D721Med (cell line): Measurements from ENCODE around the gene ZMIZ1.
A peak's percentile ranks its signal among the peaks of the same experiment; 100 is the strongest.

ENCODE experiments used
- DNase-seq: peaks from one replicate; pipeline ENCODE4 v3.0.0; 2011; ENCODE audit warnings: low spot score; ENCODE audit not compliant: insufficient read length
- FAIRE-seq: peaks from 2 replicates; lab custom pipeline; 2011; peaks lifted over from hg19 to GRCh38; lab: Jason Lieb, UNC
- TF ChIP-seq, protein P1 (sequence below): IDR thresholded peaks from 2 replicates; pipeline ENCODE4 v1.5.1; 2012; ENCODE audit warnings: mild to moderate bottlenecking, control low read depth; ENCODE audit not compliant: insufficient read depth; ENCODE audit errors: missing control alignments

The ZMIZ1 gene

DNA sequence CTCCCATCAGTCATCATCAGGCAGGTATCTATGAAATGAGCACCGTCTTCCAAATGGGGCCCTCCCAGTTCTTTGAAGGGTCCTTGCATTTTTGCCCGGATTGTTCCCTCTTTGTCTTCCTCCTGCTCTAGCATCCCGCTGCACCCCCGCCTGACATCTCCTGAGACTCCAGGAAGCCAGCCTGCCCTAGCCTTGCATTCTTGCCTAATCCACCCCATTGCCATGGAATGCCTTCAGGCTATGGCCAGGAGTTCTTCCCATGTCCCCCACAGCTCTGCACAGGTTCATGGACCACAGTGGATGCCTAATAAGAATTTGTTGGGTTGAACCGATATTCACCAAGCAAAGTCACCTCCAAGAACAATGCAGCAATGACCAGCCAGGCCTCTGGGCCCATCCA lies 62.1 kb downstream of the ZMIZ1 start:
- FAIRE-seq, result no peak
- TF ChIP-seq, protein P1, sequence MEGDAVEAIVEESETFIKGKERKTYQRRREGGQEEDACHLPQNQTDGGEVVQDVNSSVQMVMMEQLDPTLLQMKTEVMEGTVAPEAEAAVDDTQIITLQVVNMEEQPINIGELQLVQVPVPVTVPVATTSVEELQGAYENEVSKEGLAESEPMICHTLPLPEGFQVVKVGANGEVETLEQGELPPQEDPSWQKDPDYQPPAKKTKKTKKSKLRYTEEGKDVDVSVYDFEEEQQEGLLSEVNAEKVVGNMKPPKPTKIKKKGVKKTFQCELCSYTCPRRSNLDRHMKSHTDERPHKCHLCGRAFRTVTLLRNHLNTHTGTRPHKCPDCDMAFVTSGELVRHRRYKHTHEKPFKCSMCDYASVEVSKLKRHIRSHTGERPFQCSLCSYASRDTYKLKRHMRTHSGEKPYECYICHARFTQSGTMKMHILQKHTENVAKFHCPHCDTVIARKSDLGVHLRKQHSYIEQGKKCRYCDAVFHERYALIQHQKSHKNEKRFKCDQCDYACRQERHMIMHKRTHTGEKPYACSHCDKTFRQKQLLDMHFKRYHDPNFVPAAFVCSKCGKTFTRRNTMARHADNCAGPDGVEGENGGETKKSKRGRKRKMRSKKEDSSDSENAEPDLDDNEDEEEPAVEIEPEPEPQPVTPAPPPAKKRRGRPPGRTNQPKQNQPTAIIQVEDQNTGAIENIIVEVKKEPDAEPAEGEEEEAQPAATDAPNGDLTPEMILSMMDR, result no peak

DNA sequence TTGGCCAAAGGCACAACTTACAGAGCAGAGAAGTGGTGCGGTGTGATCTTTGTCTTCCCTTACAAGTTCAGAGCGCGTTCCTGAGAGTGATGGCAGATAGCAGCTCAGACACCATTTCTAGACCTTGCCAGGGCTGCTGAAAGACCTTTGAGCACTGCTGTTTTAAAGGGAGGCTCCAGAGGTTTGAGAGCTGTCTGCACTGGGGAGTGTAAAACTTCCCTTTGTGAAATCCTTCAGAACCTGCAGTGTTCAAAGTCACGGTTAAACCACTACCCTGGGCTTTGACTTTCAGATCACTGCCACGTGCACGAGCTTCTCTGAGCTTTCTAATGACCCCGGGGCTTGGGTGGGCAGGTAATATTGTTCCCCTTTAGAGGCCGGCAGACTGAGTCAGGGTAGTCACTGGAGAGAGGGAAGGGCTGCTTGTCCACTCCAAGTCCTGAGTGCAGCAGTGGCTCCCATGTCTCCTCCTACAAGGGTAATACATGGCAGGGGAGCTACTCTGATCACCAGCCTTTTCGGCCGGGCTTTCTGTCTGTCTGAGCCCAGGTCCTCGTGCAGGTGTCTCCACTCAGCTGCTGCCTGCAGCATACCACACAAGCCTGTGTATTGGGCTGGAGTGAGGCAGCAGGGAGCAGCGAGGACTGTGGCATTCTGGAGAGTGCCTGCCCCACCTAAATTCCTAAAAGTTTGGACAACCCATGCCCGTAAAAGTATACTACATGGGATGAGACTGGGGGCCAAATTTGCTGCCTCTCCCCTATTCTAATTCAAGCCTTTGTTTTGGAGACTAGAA lies 63.3 kb downstream of the ZMIZ1 start:
- no peak for FAIRE-seq
- no peak for DNase-seq
- TF ChIP-seq, protein P1, result no peak

More for the DNA sequence above, 62.1 kb downstream of the ZMIZ1 start:
- no peak for DNase-seq

DNA sequence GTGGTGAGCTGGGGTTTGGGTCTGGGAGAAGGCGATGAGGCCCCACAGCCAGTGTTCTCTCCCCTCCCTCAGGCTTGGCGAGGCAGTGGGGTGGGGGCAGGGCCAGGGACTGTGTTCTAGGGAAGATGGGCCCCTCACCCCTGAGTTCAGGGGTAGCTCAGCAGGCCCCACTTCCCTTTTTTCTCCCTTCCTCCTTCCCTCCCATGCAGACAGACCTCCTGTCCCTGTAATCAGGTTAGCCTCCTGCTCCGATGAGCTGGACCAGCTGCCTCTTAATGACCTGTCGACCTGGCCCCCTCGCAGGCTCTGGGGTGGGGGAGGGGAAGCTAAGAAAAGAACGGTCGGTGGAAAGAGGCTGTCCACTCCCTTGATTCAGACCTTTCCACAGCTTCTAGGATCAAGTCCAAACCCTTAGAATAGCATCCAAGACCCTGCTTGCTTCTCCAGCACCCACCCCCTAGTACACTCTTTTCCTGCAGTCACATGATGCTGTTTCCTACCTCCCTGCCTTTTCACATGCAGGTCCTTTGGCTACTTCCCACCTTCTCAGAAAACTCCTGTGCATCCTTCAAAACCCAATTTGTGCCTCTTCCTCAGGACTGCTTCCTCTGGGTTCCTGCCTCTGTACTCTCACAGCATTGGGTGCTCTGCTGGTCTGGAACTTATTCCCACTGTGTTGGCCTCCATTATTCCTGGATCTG lies 64.1 kb downstream of the ZMIZ1 start:
- DNase-seq (no peak), FAIRE-seq (no peak)
- TF ChIP-seq, protein P1, result no peak

DNA sequence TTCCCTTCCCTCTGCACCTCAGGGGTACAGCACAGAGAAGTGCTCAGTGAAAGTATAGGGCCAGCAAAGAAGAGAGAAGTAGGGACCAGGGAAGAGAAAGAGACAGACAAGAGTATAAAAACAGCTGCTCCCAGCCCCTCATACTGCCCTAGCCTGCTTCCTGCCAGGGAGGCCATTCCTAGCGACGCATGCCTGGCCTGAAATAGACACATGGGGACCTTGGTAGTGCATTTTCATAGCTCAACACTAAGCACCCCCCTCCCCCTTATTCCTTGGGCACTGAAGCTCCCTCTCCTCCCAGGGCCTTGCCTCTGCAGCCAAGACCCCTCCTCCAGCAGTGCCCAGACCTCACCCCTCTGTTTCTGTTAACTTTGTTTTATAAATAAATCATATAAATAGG lies 64.7 kb downstream of the ZMIZ1 start:
- FAIRE-seq (no peak), DNase-seq (no peak)
- TF ChIP-seq, protein P1, result no peak

DNA sequence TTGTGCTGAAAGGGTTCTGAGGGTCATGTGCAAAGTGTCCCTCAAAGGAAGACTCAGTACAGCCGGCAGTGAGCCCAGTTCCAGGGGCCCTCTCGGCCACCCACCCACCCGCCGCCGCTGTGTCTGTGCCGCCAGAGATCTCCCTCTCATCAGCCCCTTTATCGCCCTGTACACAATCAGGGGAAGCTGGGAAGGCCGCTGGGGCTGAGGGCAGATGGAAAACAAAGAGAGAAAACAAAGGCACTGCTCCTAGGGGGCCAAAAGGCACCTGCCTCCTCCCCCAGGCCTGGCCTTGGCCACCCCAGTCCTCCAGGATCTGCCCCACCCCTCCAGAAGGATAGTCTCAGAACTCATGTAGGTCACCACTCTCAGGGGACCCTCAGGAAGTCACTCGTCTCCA lies 67.0 kb downstream of the ZMIZ1 start:
- DNase-seq, result no peak
- TF ChIP-seq, protein P1, result no peak
- FAIRE-seq, result no peak

DNA sequence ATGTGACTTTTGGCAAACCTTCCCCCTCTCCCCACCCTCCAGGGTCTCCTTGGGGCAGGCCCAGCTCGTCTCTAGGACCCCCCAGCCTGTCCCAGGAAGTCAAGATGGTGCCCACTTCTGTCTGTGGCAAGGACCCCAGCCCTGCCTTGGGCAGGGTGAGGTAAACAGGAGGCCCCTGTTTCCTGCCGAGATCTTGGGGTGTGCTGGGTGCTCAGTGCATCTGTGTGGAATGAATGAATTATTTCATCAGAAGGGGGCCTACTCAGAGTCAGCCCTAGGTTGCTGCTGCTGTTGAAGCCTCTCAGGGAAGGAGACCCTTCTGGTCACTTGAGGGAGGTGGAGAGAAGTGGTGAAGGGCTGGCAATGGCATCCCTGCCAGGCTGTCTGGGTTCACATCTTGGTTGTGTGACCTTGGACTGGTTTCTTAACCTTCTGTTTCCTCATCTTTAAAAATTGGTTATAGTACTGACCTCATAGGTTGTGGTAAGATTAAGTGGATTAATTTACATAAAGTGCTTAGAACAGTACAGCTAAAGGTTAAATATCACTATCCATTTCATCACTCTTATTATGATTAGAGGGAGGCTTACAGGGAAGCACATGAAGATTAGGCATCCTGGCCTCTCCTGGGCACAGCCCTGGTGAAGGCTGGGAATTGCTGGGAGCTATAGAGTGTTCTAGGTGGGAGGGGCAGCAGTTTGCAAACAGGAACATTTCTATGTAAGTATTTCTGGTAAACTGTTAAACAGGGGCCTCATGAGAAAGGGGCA lies 67.7 kb downstream of the ZMIZ1 start:
- DNase-seq (peak; percentile 92), FAIRE-seq (no peak)
- TF ChIP-seq, protein P1, result no peak
